Loucy (cell line): ENCODE data around the gene KCNN2.

Source experiments
- H2AFZ ChIP-seq: fragments of 200-600 bp; sonication (generic); 2 replicates; pipeline ENCODE4 v1.6.0; 2016; ENCODE audit warnings: antibody characterized with exemption, mild to moderate bottlenecking, low read length, moderate library complexity
- H3F3A ChIP-seq: fragments of 200-600 bp; 2 replicates; pipeline ENCODE4 v1.6.0; 2016; ENCODE audit warnings: antibody characterized with exemption, low read depth, mild to moderate bottlenecking
- H3K27me3 ChIP-seq: fragments of 200-600 bp; sonication (generic); 2 replicates; pipeline ENCODE4 v1.6.1; 2014; ENCODE audit warnings: low read length, mild to moderate bottlenecking; ENCODE audit not compliant: insufficient read depth, poor library complexity, severe bottlenecking
- H3K36me3 ChIP-seq: fragments of 200-600 bp; sonication (generic); 2 replicates; pipeline ENCODE4 v1.6.1; 2016; ENCODE audit warnings: low read length; ENCODE audit not compliant: insufficient read depth
- H3K4me1 ChIP-seq: fragments of 200-600 bp; sonication (generic); 2 replicates; pipeline ENCODE4 v1.5.1; 2014; ENCODE audit warnings: low read length, mild to moderate bottlenecking; ENCODE audit not compliant: insufficient read depth, poor library complexity, severe bottlenecking
- H3K4me2 ChIP-seq: fragments of 200-600 bp; sonication (generic); 2 replicates; pipeline ENCODE4 v1.6.0; 2014; ENCODE audit warnings: antibody characterized with exemption, low read length, low read depth, mild to moderate bottlenecking; ENCODE audit not compliant: poor library complexity, severe bottlenecking
- H3K4me3 ChIP-seq: fragments of 200-600 bp; sonication (generic); 2 replicates; pipeline ENCODE4 v1.5.1; 2014; ENCODE audit warnings: low read length, mild to moderate bottlenecking, mixed read lengths; ENCODE audit not compliant: poor library complexity, severe bottlenecking
- H3K79me2 ChIP-seq: fragments of 200-600 bp; sonication (generic); 2 replicates; pipeline ENCODE4 v1.6.1; 2014; ENCODE audit warnings: low read length; ENCODE audit not compliant: insufficient read depth
- H3K9ac ChIP-seq: fragments of 200-600 bp; sonication (generic); 2 replicates; pipeline ENCODE4 v1.6.0; 2014; ENCODE audit warnings: mild to moderate bottlenecking, low read depth, low read length, moderate library complexity; ENCODE audit not compliant: poor library complexity, severe bottlenecking
- H3K9me2 ChIP-seq: fragments of 200-600 bp; sonication (generic); replicated peaks from 2 replicates; pipeline ENCODE4 v1.6.1; 2016; ENCODE audit warnings: low read depth, low read length, mixed read lengths
- H3K9me3 ChIP-seq: fragments of 200-600 bp; sonication (generic); 2 replicates; pipeline ENCODE4 v1.6.1; 2014; ENCODE audit warnings: mild to moderate bottlenecking, antibody characterized with exemption, low read length, low read depth; ENCODE audit not compliant: insufficient read depth
- H4K20me1 ChIP-seq: fragments of 200-600 bp; sonication (generic); 2 replicates; pipeline ENCODE4 v1.6.0; 2014; ENCODE audit warnings: antibody characterized with exemption, low read length, mild to moderate bottlenecking; ENCODE audit not compliant: insufficient read depth, poor library complexity, severe bottlenecking
- EZH2phosphoT487 ChIP-seq: fragments of 200-600 bp; IDR thresholded peaks from 2 replicates; pipeline ENCODE4 v1.6.1; 2018; ENCODE audit warnings: antibody characterized with exemption, mild to moderate bottlenecking, moderate library complexity, borderline replicate concordance
- TF ChIP-seq, protein P1 (sequence below): fragments of 200-600 bp; sonication (generic); conservative IDR thresholded peaks from 2 replicates; pipeline ENCODE4 v1.5.1; 2014; ENCODE audit warnings: mild to moderate bottlenecking, antibody characterized with exemption, low read length

Gene KCNN2

DNA sequence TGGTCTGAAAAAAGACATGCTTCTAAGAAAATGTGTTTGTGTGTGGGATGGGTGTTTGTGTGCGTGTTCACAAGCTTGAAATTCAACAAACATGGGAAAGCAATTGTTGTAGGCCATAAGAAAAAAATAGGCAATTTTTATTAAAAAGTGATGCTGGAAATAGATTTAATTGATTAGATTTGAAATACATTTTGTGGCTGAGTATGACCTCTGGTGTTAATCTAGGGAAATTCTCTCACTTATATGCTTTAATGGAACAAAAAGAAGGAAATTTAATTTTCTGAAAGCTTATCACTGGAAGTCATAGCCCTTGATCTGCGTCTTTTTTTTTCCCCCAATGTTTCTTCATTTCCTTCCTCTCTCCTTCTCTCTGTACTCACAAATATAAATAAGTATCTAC lies 3.5 kb upstream of the KCNN2 start:
- Histone ChIP-seq H3K4me3 (no peak overlapping the region), H3K79me2 (no peaks in the 10 kb centered on the region), H3K9me3 (no peaks in the 10 kb centered on the region), H3K27me3 (no peaks in the 10 kb centered on the region), H3K9me2 (no peaks in the 10 kb centered on the region), H3F3A (no peaks in the 10 kb centered on the region), H3K4me1 (no peaks in the 10 kb centered on the region), H2AFZ (no peak overlapping the region), H3K4me2 (no peak overlapping the region), H3K36me3 (no peaks in the 10 kb centered on the region), H3K9ac (no peak overlapping the region), H4K20me1 (no peaks in the 10 kb centered on the region)
- TF ChIP-seq, protein P1, sequence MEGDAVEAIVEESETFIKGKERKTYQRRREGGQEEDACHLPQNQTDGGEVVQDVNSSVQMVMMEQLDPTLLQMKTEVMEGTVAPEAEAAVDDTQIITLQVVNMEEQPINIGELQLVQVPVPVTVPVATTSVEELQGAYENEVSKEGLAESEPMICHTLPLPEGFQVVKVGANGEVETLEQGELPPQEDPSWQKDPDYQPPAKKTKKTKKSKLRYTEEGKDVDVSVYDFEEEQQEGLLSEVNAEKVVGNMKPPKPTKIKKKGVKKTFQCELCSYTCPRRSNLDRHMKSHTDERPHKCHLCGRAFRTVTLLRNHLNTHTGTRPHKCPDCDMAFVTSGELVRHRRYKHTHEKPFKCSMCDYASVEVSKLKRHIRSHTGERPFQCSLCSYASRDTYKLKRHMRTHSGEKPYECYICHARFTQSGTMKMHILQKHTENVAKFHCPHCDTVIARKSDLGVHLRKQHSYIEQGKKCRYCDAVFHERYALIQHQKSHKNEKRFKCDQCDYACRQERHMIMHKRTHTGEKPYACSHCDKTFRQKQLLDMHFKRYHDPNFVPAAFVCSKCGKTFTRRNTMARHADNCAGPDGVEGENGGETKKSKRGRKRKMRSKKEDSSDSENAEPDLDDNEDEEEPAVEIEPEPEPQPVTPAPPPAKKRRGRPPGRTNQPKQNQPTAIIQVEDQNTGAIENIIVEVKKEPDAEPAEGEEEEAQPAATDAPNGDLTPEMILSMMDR, result no peak
- no peak for TF ChIP-seq EZH2phosphoT487

DNA sequence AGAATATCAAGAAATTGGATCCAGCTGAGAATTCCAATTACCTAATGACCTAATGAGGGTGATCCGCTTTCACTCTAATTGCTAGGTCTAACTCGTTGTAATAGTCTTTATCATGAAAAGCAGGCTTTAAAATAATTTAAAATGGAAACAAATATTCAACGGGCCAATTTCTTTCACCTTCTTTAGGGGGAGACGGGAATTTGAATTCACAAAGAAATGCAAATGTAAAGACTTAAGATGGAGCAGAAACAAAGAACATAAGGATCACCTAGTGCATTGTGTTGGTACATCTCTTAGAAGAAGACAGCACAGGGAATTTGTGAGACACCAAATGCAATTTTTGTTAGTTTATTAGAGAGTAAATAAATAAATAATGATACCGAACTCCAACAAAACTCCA lies 1.5 kb upstream of the KCNN2 start:
- Histone ChIP-seq H3K9me3 (no peaks in the 10 kb centered on the region), H3K4me2 (no peak overlapping the region), H3K9me2 (no peaks in the 10 kb centered on the region), H3K36me3 (no peaks in the 10 kb centered on the region), H3K9ac (no peak overlapping the region), H3F3A (no peaks in the 10 kb centered on the region), H3K4me1 (no peaks in the 10 kb centered on the region), H3K79me2 (no peaks in the 10 kb centered on the region), H4K20me1 (no peaks in the 10 kb centered on the region), H2AFZ (no peak overlapping the region), H3K4me3 (no peak overlapping the region), H3K27me3 (no peaks in the 10 kb centered on the region)
- TF ChIP-seq, protein P1, result no peak
- no peak for TF ChIP-seq EZH2phosphoT487

DNA sequence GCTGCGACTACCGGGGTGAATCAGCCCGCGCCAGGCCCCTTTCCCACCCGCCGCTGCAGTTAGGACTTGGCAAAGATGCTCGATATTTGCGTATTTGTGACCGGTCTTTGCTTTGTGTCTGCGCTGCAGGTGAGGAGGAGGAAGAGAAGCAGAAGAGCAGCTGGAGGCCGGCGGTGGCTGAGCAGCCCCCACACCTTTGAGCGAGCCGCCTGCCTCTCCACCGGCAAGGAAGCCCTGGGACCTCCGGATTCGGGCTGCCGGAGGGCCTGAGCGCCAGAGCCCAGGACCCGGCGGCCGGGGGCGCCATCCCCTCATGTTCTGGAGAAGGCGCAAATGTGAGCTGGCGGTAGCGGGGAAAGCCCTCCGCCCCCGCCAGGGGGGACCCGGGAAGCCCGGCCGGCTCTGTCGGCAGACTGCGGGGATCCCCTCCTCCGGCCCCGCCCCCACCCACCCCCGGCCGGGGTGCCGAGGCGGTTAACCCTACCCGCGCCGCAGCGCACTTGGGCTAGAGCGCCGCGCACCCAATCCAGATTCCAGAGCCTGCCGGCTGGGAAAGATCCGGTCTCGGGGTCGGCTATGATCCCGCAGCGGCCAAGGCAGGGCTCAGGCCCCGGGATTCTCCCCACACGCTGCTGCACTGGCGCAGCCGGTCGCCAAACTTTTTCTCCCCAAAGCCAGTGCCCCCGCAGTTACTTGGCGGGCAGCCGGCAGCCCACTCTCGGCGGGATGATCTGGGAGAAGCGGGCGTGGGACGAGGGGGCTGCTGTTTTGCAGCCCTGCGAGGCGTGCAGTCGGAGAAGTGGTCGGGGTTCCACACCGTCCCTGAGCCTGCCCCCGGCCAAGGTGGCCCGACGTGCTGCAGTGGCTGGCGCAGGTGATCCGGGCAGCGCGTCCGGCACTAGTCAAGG lies 800 bp upstream of the KCNN2 start:
- no peak overlapping the region for H3K9ac ChIP-seq
- H2AFZ ChIP-seq, result no peak overlapping the region

More for the DNA sequence above, 800 bp upstream of the KCNN2 start:
- H3K4me1 ChIP-seq, result no peaks in the 10 kb centered on the region
- no peak for TF ChIP-seq EZH2phosphoT487
- TF ChIP-seq, protein P1, result no peak
- H3F3A ChIP-seq, result no peaks in the 10 kb centered on the region
- H3K9me3 ChIP-seq, result no peaks in the 10 kb centered on the region
- no peaks in the 10 kb centered on the region for H3K27me3 ChIP-seq
- H3K36me3 ChIP-seq, result no peaks in the 10 kb centered on the region
- no peak overlapping the region for H3K4me3 ChIP-seq
- no peaks in the 10 kb centered on the region for H4K20me1 ChIP-seq
- no peaks in the 10 kb centered on the region for H3K9me2 ChIP-seq
- H3K79me2 ChIP-seq, result no peaks in the 10 kb centered on the region
- H3K4me2 ChIP-seq, result no peak overlapping the region
